Hepatocyte (in vitro differentiated cells): ENCODE data around the gene NME3. TPM values are rescaled to one million over a fixed set of nuclear protein-coding genes. Genes with fewer than 3 reads are reported as not detected.
"Not testable (repeated sequence)": the region's sequence is repeated elsewhere in the genome, so short reads cannot be mapped to it uniquely, and the experiment has no call there.

Experiments used
- DNase-seq: peaks from one replicate; pipeline ENCODE4 v3.0.0-alpha.2; 2016; ENCODE audit warnings: low spot score
- H2AFZ ChIP-seq: fragments of 200-600 bp; sonication (generic); 2 replicates; pipeline ENCODE4 v1.6.0; 2016; ENCODE audit warnings: antibody characterized with exemption, mild to moderate bottlenecking
- H3K27ac ChIP-seq: fragments of 200-600 bp; sonication (generic); 2 replicates; pipeline ENCODE4 v1.5.1; 2016; ENCODE audit warnings: mild to moderate bottlenecking
- H3K27me3 ChIP-seq: fragments of 200-600 bp; sonication (generic); 2 replicates; pipeline ENCODE4 v1.6.1; 2016
- H3K36me3 ChIP-seq: fragments of 200-600 bp; sonication (generic); replicated peaks from 2 replicates; pipeline ENCODE4 v1.5.1; 2016; ENCODE audit warnings: low read depth; ENCODE audit not compliant: insufficient read depth
- H3K4me1 ChIP-seq: fragments of 200-600 bp; sonication (generic); 2 replicates; pipeline ENCODE4 v1.5.1; 2016; ENCODE audit warnings: mild to moderate bottlenecking, moderate library complexity; ENCODE audit not compliant: insufficient read depth
- H3K4me2 ChIP-seq: fragments of 200-600 bp; sonication (generic); 2 replicates; pipeline ENCODE4 v1.6.0; 2016
- H3K4me3 ChIP-seq: fragments of 200-600 bp; sonication (generic); 2 replicates; pipeline ENCODE4 v1.5.1; 2016; ENCODE audit warnings: mild to moderate bottlenecking
- H3K79me2 ChIP-seq: fragments of 200-600 bp; sonication (generic); 2 replicates; pipeline ENCODE4 v1.6.0; 2017; ENCODE audit warnings: mild to moderate bottlenecking
- H3K9me2 ChIP-seq: fragments of 200-600 bp; sonication (generic); replicated peaks from 2 replicates; pipeline ENCODE4 v1.6.0; 2017; ENCODE audit warnings: mild to moderate bottlenecking; ENCODE audit not compliant: insufficient read depth
- H3K9me3 ChIP-seq: fragments of 200-600 bp; sonication (generic); 2 replicates; pipeline ENCODE4 v1.5.1; 2016; ENCODE audit warnings: low read depth, mild to moderate bottlenecking
- H4K20me1 ChIP-seq: fragments of 200-600 bp; sonication (generic); 2 replicates; pipeline ENCODE4 v1.6.0; 2016; ENCODE audit warnings: mild to moderate bottlenecking; ENCODE audit not compliant: insufficient read depth, poor library complexity, severe bottlenecking
- EZH2 ChIP-seq: fragments of 200-600 bp; sonication (generic); IDR thresholded peaks from 2 replicates; pipeline ENCODE4 v1.6.1; 2016; ENCODE audit warnings: antibody characterized with exemption, mild to moderate bottlenecking, borderline replicate concordance
- EZH2phosphoT487 ChIP-seq: fragments of 200-600 bp; sonication (generic); IDR thresholded peaks from one replicate; pipeline ENCODE4 v1.6.1; 2018; ENCODE audit warnings: antibody characterized with exemption, mild to moderate bottlenecking, low read depth, moderate library complexity; ENCODE audit not compliant: unreplicated experiment, severe bottlenecking
- WGBS: methylation state at CpG from one replicate; pipeline ENCODE4 v1.1.6; 2016; ENCODE audit warnings: low lambda C conversion rate; ENCODE audit errors: missing lambda C conversion rate; 5-methylcytosine and 5-hydroxymethylcytosine counted together
- polyA plus RNA-seq: library from polyadenylated mRNA; unstranded; fragments of >200 nt; fragmentation: Nextera tagmentation; extraction: Ambion mirVana; gene quantifications from 2 replicates; pipeline ENCODE4 v1.2.1, GENCODE V29; 2016
- total RNA-seq: library from RNA; depleted of rRNA; stranded (reverse); fragments of >200 nt; gene quantifications from 2 replicates; pipeline ENCODE4 v1.2.3, GENCODE V29; 2014
- TF ChIP-seq, protein P1 (sequence below): fragments of 200-600 bp; sonication (generic); IDR thresholded peaks from 2 replicates; pipeline ENCODE4 v1.5.1; 2016; ENCODE audit warnings: antibody characterized with exemption, mild to moderate bottlenecking; ENCODE audit not compliant: poor library complexity

NME3 gene
- total and polyA plus RNA-seq, 2 experiments from 2014 or later: 34.8 to 86.6 TPM

DNA sequence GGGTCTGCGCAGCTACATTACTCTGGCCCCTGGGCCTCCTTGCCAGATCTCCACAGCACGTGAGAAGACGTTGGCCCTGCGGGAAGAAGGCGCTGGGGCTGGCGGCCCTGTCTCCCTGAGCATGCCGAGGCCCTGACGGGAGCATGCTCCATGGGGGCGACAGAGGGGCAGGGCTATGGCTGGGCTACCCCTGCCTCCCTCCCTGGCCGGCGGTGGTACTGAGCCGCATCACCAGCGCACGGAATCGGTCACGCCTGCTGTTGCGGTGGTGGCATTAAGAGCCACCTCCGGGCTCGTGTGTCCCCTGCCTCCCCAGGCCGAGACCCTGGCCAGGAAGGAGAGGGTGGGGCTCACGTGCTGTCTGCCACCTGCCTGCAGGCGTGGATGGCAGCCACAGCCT lies 37.2 kb downstream of the NME3 start:
- H3K79me2 ChIP-seq: no peaks in the 10 kb centered on the region
- no peaks in the 10 kb centered on the region for H3K36me3 ChIP-seq
- no peaks in the 10 kb centered on the region for H3K4me1 ChIP-seq
- TF ChIP-seq EZH2: no peak
- no peak for TF ChIP-seq EZH2phosphoT487
- TF ChIP-seq, protein P1, sequence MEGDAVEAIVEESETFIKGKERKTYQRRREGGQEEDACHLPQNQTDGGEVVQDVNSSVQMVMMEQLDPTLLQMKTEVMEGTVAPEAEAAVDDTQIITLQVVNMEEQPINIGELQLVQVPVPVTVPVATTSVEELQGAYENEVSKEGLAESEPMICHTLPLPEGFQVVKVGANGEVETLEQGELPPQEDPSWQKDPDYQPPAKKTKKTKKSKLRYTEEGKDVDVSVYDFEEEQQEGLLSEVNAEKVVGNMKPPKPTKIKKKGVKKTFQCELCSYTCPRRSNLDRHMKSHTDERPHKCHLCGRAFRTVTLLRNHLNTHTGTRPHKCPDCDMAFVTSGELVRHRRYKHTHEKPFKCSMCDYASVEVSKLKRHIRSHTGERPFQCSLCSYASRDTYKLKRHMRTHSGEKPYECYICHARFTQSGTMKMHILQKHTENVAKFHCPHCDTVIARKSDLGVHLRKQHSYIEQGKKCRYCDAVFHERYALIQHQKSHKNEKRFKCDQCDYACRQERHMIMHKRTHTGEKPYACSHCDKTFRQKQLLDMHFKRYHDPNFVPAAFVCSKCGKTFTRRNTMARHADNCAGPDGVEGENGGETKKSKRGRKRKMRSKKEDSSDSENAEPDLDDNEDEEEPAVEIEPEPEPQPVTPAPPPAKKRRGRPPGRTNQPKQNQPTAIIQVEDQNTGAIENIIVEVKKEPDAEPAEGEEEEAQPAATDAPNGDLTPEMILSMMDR: no peak
- no peaks in the 10 kb centered on the region for H3K9me2 ChIP-seq
- no peak overlapping the region for H3K27ac ChIP-seq
- no peak overlapping the region for H3K4me3 ChIP-seq
- H4K20me1 ChIP-seq: no peaks in the 10 kb centered on the region
- H2AFZ ChIP-seq: no peak overlapping the region
- WGBS: 96% methylated on average over 22 of the region's 22 CpGs
- no peak for DNase-seq
- no peak overlapping the region for H3K4me2 ChIP-seq
- H3K9me3 ChIP-seq: no peaks in the 10 kb centered on the region
- no peaks in the 10 kb centered on the region for H3K27me3 ChIP-seq

DNA sequence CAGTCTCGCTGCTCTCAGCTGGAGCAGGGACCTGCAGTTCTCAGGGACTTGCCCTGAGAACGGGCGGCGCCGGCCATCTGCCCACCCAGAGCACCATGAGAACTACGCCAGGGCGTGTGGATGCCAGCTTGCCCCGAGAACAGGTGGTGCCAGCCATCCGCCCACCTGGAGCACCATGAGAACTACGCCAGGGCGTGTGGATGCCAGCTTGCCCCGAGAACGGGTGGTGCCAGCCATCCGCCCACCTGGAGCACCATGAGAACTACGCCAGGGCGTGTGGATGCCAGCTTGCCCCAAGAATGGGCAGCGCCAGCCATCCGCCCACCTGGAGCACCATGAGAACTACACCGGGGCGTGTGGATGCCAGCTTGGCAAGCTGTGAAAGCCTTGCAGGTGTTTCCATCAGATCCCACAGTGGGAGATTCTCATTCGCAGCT lies 38.8 kb downstream of the NME3 start:
- not testable (repeated sequence) for H3K9me3 ChIP-seq, H3K4me2 ChIP-seq, H4K20me1 ChIP-seq, H3K79me2 ChIP-seq, H3K4me1 ChIP-seq, DNase-seq, H2AFZ ChIP-seq, H3K27ac ChIP-seq, H3K27me3 ChIP-seq, H3K36me3 ChIP-seq, H3K4me3 ChIP-seq, H3K9me2 ChIP-seq
- WGBS: 98% methylated on average over 17 of the region's 21 CpGs

DNA sequence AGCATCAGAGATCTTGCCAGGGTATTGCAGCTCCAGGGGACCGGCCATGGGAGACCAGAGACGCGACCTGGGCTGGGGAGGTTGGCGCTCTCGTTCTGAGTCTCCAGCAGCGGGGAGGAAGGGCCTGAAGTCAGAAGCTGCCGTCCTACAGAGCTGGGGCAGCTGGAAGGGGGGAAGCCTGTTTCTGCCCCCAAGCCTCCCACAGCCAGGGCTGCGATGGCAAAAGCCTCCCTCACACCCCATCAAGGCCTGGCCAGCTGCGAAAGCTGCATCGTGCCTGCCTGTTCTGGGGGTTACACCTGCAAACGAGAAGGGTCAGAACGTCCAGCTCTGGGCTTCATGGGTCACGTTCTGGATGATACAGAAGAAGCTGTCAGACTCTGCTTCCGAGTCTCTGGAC lies 39.3 kb downstream of the NME3 start:
- Histone ChIP-seq H2AFZ (no peak overlapping the region), H3K4me3 (no peak overlapping the region), H3K27ac (no peak overlapping the region), H3K4me1 (no peaks in the 10 kb centered on the region), H3K79me2 (peaks cover under 1% of the 10 kb centered on the region), H3K4me2 (no peak overlapping the region), H3K9me2 (no peaks in the 10 kb centered on the region), H3K36me3 (no peaks in the 10 kb centered on the region), H4K20me1 (no peaks in the 10 kb centered on the region), H3K27me3 (no peaks in the 10 kb centered on the region), H3K9me3 (no peaks in the 10 kb centered on the region)
- DNase-seq: no peak
- TF ChIP-seq, protein P1: no peak
- TF ChIP-seq EZH2phosphoT487: no peak
- no peak for TF ChIP-seq EZH2
- 91% methylated on average over 13 of the region's 14 CpGs for WGBS

DNA sequence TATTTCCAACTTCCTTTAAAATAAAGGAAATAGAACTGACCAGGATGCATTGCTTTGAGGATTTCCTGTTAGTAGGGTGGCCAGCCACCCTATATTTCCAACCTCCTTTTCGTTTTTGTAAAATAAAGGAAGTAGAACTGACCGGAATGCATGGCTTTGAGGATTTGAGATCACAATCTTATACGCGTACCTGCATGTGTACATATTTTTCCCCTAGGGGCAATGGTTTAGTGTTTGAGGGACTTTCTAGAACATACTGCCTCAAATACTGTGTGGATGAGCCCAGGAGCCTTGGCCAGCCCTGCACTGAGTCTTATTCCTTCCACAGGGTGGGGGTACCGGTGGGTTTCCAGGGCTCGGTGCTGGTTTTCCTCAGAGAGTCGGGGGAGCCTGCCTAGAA lies 39.7 kb downstream of the NME3 start:
- no peak for TF ChIP-seq EZH2phosphoT487
- no peaks in the 10 kb centered on the region for H3K4me1 ChIP-seq
- no peak overlapping the region for H3K4me3 ChIP-seq
- no peaks in the 10 kb centered on the region for H4K20me1 ChIP-seq
- no peak for DNase-seq
- no peaks in the 10 kb centered on the region for H3K27me3 ChIP-seq
- H3K9me2 ChIP-seq: no peaks in the 10 kb centered on the region
- H2AFZ ChIP-seq: no peak overlapping the region
- H3K79me2 ChIP-seq: peaks cover 3% of the 10 kb centered on the region
- no peaks in the 10 kb centered on the region for H3K9me3 ChIP-seq
- H3K27ac ChIP-seq: no peak overlapping the region
- H3K36me3 ChIP-seq: no peaks in the 10 kb centered on the region
- no peak overlapping the region for H3K4me2 ChIP-seq
- WGBS: 82% methylated on average over 7 of the region's 7 CpGs

DNA sequence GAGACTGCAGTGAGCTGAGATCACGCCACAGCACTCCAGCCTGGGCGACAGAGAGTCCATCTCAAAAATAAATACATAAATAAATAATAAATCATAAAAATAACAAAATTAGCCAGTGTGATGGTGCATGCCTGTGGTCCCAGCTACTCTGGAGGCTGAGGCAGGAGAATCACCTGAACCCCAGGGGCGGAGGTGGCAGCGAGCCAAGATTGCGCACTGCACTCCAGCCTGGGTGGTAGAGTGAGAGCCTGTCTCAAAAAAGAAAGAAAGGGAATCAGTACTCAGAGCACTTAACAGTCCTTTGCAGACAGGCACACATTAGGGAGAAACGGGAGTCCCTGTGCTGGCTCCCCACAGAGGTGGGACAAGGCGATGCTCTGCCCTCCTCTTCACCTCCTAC lies 40.3 kb downstream of the NME3 start:
- Histone ChIP-seq H3K4me2 (no peak overlapping the region), H3K27ac (no peak overlapping the region), H3K9me2 (no peaks in the 10 kb centered on the region), H3K9me3 (no peaks in the 10 kb centered on the region), H3K4me3 (no peak overlapping the region), H4K20me1 (peaks cover 2% of the 10 kb centered on the region), H3K79me2 (peaks cover 3% of the 10 kb centered on the region), H3K36me3 (no peaks in the 10 kb centered on the region), H2AFZ (no peak overlapping the region), H3K4me1 (no peaks in the 10 kb centered on the region), H3K27me3 (no peaks in the 10 kb centered on the region)
- no peak for DNase-seq
- TF ChIP-seq, protein P1: no peak
- TF ChIP-seq EZH2 (no peak), EZH2phosphoT487 (no peak)
- WGBS: 96% methylated on average over 7 of the region's 7 CpGs
